Measurements from ENCODE around the gene ZBTB16. TPM values are rescaled to one million over a fixed set of nuclear protein-coding genes. Genes with fewer than 3 reads are reported as not detected.

The ZBTB16 gene
- total and polyA plus RNA-seq, 2 of the 4 experiments (the other 2 are of a cell fraction), result not detected

DNA sequence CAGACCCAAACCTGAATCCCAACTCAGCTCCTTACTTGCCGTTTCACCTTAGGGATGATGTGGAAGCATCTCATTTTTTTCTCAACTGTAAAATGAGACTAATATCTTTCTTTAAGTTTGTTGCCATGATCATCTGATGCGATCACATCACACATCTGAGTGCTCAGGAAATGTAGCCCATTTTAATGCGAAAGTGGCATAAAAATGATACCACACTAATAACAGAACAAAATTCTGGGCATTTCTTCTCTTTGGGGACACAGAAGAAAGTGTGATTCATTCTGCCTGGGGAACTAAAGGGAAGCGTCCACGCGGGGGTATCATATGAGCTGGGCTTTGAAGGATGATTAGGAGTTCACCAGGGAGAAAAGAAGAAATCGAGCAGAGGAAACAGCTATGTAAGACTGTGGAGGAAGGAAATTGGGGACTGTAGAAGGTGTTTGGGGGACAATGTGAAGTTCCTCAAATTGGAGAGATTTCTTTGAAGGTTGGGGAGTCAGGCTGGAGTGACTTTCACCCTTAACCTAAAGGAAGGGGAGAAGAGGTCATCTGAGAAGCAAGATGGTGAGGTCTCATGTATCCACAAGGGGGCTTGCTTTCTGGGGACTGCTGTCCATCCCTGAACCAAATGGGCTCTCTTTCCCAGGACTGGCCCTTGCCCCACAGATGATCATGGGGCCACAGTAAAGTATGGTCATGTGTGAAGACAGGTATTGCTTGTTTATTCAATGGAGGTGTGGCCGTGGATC, 187.0 kb downstream of the ZBTB16 start:
- no TSS peak for BruUV-seq (replicated peaks)
- no peak overlapping the region for H3K23ac ChIP-seq (ENCODE audit: low read depth, low read length)
- peaks cover 31% of the 10 kb centered on the region for H3K27me3 ChIP-seq (ENCODE audit: control insufficient read depth, insufficient read depth, low read length)
- no peak overlapping the region for H3K14ac ChIP-seq (replicated peaks; ENCODE audit: low read depth, low read length)
- H2BK20ac ChIP-seq (ENCODE audit: low read depth, low read length), result no peak overlapping the region
- CTCF ChIA-PET, result interaction anchor here (1.1 kb wide), 1 partner anchor 16 kb away, joined by 3 read pairs; no protein-coding TSS in a partner anchor
- H2AK9ac ChIP-seq (replicated peaks; ENCODE audit: low read depth, low read length, poor library complexity), result no peak overlapping the region
- no peak overlapping the region for H3K56ac ChIP-seq (ENCODE audit: extremely low read depth, insufficient read depth, low read length)
- no peak for DNase-seq
- intact Hi-C loops (cut with micrococcal nuclease) (no loop called here), dilution Hi-C loops (cut with HindIII; ENCODE audit: low sequenced_read_pairs, unreplicated experiment) (no loop called here), in situ Hi-C loops (cut with MboI; ENCODE audit: low sequenced_read_pairs) (no loop called here)
- no peak overlapping the region for H2AK5ac ChIP-seq (ENCODE audit: low read depth, low read length)
- POLR2A ChIA-PET (ENCODE audit: unreplicated experiment), result no interaction called here
- H3K27ac ChIP-seq (ENCODE audit: insufficient read depth, low read length), result no peak overlapping the region
- no peaks in the 10 kb centered on the region for H3K4me1 ChIP-seq (ENCODE audit: control insufficient read depth, insufficient read depth, low read length)
- H4K20me1 ChIP-seq (ENCODE audit: insufficient read depth, low read length), result no peaks in the 10 kb centered on the region
- H3K9me1 ChIP-seq (ENCODE audit: insufficient read depth, low read length), result no peaks in the 10 kb centered on the region
- H4K5ac ChIP-seq (ENCODE audit: low read depth, low read length), result no peak overlapping the region
- H3K4me2 ChIP-seq (ENCODE audit: low read depth, low read length), result no peak overlapping the region
- H4K8ac ChIP-seq (ENCODE audit: low read depth in 2 of 2, low read length in 2 of 2), result no peak overlapping the region
- no peaks in the 10 kb centered on the region for H3K79me1 ChIP-seq (ENCODE audit: low read depth in 1 of 2, low read length in 2 of 2)
- no peak for ATAC-seq (ENCODE audit: low read depth)
- H3K4ac ChIP-seq (ENCODE audit: low read depth, low read length), result no peak overlapping the region
- H2BK120ac ChIP-seq (ENCODE audit: low read depth, low read length), result no peak overlapping the region
- H2AFZ ChIP-seq (replicated peaks; ENCODE audit: low read length, poor library complexity), result no peak overlapping the region
- no peak overlapping the region for H3K18ac ChIP-seq (ENCODE audit: low read depth, low read length)
- no peak overlapping the region for H2BK5ac ChIP-seq (ENCODE audit: low read depth, low read length, poor library complexity, severe bottlenecking)
- no peaks in the 10 kb centered on the region for H3K9me3 ChIP-seq (ENCODE audit: control insufficient read depth, insufficient read depth, low read length)
- H3K9ac ChIP-seq (ENCODE audit: low read depth, low read length), result no peak overlapping the region
- no peaks in the 10 kb centered on the region for H3K36me3 ChIP-seq (ENCODE audit: control insufficient read depth, insufficient read depth, low read length)
- WGBS, 2 experiments (ENCODE audit: extremely low coverage in 2 of 2, insufficient read length in 1 of 2), result 90% methylated on average over 4 of the region's 8 CpGs; no CpG with 5 or more reads in 1 of the 2 experiments
- no peak overlapping the region for H2BK15ac ChIP-seq (ENCODE audit: low read depth, low read length)
- TF ChIP-seq MAFK (IDR thresholded peaks at IDR 0.05; ENCODE audit: low read depth, low read length), result no peak
- no peak for TF ChIP-seq CHD1 (IDR thresholded peaks at IDR 0.05; ENCODE audit: low read depth, low read length)
- TF ChIP-seq SMC3 (IDR thresholded peaks at IDR 0.05; ENCODE audit: low read depth, low read length), result no peak
- TF ChIP-seq POLR2A (IDR thresholded peaks at IDR 0.05; ENCODE audit: low read depth, low read length), result no peak
- TF ChIP-seq CEBPB (IDR thresholded peaks at IDR 0.05; ENCODE audit: low read depth, low read length), result no peak
- no peak for TF ChIP-seq ELK1 (IDR thresholded peaks at IDR 0.05; ENCODE audit: borderline replicate concordance, low read depth, low read length)
- no peak for TF ChIP-seq FOS (IDR thresholded peaks at IDR 0.05; ENCODE audit: low read depth, low read length)
- no peak overlapping the region for H3K4me3 ChIP-seq (ENCODE audit: insufficient read depth, low read depth, low read length)
- no peak overlapping the region for H4K91ac ChIP-seq (ENCODE audit: insufficient read depth, low read depth, low read length)

All from IMR-90 (cell line).